Astrocyte (in vitro differentiated cells and primary cell): ENCODE data around the gene HJURP.

Experiments
- EZH2 ChIP-seq: IDR thresholded peaks from 2 replicates; pipeline ENCODE4 v1.6.1; 2012; ENCODE audit warnings: mild to moderate bottlenecking, low read length, inconsistent platforms; ENCODE audit not compliant: insufficient read depth
- TF ChIP-seq, protein P1 (sequence below): IDR thresholded peaks from 2 replicates; pipeline ENCODE4 v1.5.1; 2011; ENCODE audit warnings: low read depth, mild to moderate bottlenecking, inconsistent platforms, low read length, moderate library complexity; ENCODE audit not compliant: insufficient read depth

DNA sequence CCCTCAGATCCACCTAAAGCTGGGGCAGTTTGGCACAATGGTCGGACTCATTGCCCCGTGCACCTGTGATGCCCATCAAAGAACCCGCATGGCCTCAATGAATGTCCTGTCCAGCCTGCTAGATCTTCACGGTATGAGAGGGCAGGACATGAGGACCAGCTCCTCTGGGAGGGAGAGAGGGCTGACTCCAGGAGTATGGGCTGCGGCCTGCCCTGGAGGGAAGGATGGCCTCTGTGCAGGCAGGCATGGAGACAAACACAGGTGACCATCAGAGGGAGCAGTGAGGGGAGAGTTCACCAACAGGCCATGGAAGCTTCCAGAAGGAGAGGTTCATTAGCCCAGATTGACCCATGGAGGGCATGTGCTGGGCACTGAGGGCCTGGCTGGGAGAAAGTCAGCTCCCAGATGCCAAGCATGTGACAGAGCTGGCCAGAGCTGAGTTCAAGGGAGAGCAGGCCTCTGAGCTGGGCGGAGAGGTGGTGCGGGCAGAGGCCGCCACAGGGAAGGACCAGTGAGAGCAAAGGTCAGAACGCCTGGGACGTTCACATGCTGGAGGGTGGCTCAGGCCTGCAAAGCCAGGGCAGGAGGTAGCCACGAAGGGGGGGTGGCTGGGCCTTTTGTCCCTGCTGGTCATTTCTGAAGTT lies 36.2 kb downstream of the HJURP start:
- no peak for TF ChIP-seq EZH2
- TF ChIP-seq, protein P1, sequence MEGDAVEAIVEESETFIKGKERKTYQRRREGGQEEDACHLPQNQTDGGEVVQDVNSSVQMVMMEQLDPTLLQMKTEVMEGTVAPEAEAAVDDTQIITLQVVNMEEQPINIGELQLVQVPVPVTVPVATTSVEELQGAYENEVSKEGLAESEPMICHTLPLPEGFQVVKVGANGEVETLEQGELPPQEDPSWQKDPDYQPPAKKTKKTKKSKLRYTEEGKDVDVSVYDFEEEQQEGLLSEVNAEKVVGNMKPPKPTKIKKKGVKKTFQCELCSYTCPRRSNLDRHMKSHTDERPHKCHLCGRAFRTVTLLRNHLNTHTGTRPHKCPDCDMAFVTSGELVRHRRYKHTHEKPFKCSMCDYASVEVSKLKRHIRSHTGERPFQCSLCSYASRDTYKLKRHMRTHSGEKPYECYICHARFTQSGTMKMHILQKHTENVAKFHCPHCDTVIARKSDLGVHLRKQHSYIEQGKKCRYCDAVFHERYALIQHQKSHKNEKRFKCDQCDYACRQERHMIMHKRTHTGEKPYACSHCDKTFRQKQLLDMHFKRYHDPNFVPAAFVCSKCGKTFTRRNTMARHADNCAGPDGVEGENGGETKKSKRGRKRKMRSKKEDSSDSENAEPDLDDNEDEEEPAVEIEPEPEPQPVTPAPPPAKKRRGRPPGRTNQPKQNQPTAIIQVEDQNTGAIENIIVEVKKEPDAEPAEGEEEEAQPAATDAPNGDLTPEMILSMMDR, result no peak
